HepG2 (cell line): ENCODE data around the gene UNC5CL. TPM values are rescaled to one million over a fixed set of nuclear protein-coding genes. Genes with fewer than 3 reads are reported as not detected.

Source experiments
- AHR ChIP-seq: IDR thresholded peaks from 2 replicates; pipeline ENCODE4 v1.6.1; 2018; ENCODE audit warnings: missing genetic modification reagents, missing compliant biosample characterization
- EHMT2 ChIP-seq: fragments of 200-600 bp; sonication (generic); IDR thresholded peaks from 2 replicates; pipeline ENCODE4 v1.7.0; 2017; ENCODE audit warnings: antibody characterized with exemption, low read depth, low read length, borderline replicate concordance
- HBP1 ChIP-seq: IDR thresholded peaks from 2 replicates; pipeline ENCODE4 v1.6.1; 2016; ENCODE audit warnings: low read depth, control low read depth
- MAX ChIP-seq: IDR thresholded peaks from 2 replicates; pipeline ENCODE4 v1.6.1; 2012; ENCODE audit warnings: inconsistent platforms
- MYNN ChIP-seq: sonication (generic); formaldehyde crosslinking; IDR thresholded peaks from 2 replicates; pipeline ENCODE4 v1.4.0; 2020; ENCODE audit warnings: mild to moderate bottlenecking, low read depth, missing genetic modification reagents
- NFKBIZ ChIP-seq: IDR thresholded peaks from 2 replicates; pipeline ENCODE4 v1.6.1; 2018; ENCODE audit warnings: missing genetic modification reagents, missing compliant biosample characterization
- PHF20 ChIP-seq: sonication (generic); formaldehyde crosslinking; IDR thresholded peaks from 2 replicates; pipeline ENCODE4 v1.5.0; 2020; ENCODE audit warnings: mild to moderate bottlenecking, missing genetic modification reagents
- REST ChIP-seq, 2 experiments: IDR thresholded peaks; 2 replicates each; pipeline ENCODE4 v1.6.1; 2011 to 2012; ENCODE audit warnings: low read length in 2 of 2, borderline replicate concordance in 1 of 2, low read depth in 1 of 2, mild to moderate bottlenecking in 1 of 2, moderate library complexity in 1 of 2
- SETDB1 ChIP-seq: sonication (generic); formaldehyde crosslinking; IDR thresholded peaks from 2 replicates; pipeline ENCODE4 v1.5.1; 2020; ENCODE audit warnings: missing genetic modification reagents, mild to moderate bottlenecking, borderline replicate concordance
- SIN3A ChIP-seq: IDR thresholded peaks from 2 replicates; pipeline ENCODE4 v1.6.1; 2011; ENCODE audit warnings: low read depth, mild to moderate bottlenecking, control low read depth, low read length, borderline replicate concordance
- TBL1XR1 ChIP-seq: fragments of 150-350 bp; IDR thresholded peaks from 2 replicates; pipeline ENCODE4 v1.6.1; 2014; ENCODE audit warnings: borderline replicate concordance, low read length; ENCODE audit not compliant: partially characterized antibody
- ZBTB3 ChIP-seq: sonication (generic); formaldehyde crosslinking; IDR thresholded peaks from 2 replicates; pipeline ENCODE4 v1.4.0; 2020; ENCODE audit warnings: low read depth, mild to moderate bottlenecking, moderate library complexity, missing genetic modification reagents, borderline replicate concordance
- ZNF382 ChIP-seq: sonication (generic); formaldehyde crosslinking; IDR thresholded peaks from 2 replicates; pipeline ENCODE4 v1.5.0; 2020; ENCODE audit warnings: missing genetic modification reagents, mild to moderate bottlenecking, borderline replicate concordance
- ZNF790 ChIP-seq: sonication (generic); formaldehyde crosslinking; IDR thresholded peaks from 2 replicates; pipeline ENCODE4 v1.8.0; 2022; ENCODE audit warnings: missing genetic modification reagents, mild to moderate bottlenecking, borderline replicate concordance
- ZNF878 ChIP-seq: sonication (generic); formaldehyde crosslinking; IDR thresholded peaks from 2 replicates; pipeline ENCODE4 v1.8.1; 2023; ENCODE audit warnings: mild to moderate bottlenecking, missing genetic modification reagents, moderate library complexity
- polyA plus RNA-seq, 8 experiments: library from polyadenylated mRNA; depleted of rRNA in 3 of 8; stranded (reverse) in 7 of 8; unstranded in 1 of 8; fragments of >200 nt; fragmentation: Illumina TruSeq in 4 of 8; extraction: Trizol in 4 of 8; gene quantifications; 2 replicates each; pipeline versions ENCODE4 v1.2.1 to v1.2.3, GENCODE V29; 2011 to 2016; ENCODE audit warnings: low read depth in 4 of 8, missing spikeins in 1 of 8, mixed read lengths in 1 of 8; ENCODE audit not compliant: insufficient read depth in 1 of 8
- total RNA-seq, 5 experiments: library from RNA; depleted of rRNA; stranded (reverse); fragments of >200 nt; fragmentation: Illumina TruSeq; extraction: Trizol; gene quantifications; 2 replicates each; pipeline ENCODE4 v1.2.3, GENCODE V29; 2016; ENCODE audit warnings: low read depth in 1 of 5

Gene UNC5CL
- total and polyA plus RNA-seq, 2 of the 13 experiments (the other 11 are each of a cell fraction or from before 2014, with no cell fraction given): 2.4 to 2.5 TPM

GRCh38 chr6:41071501-41071922 lies 32.5 kb upstream of the UNC5CL start (continued):
- TF ChIP-seq TBL1XR1: no peak
- TF ChIP-seq AHR (CRISPR knock-in tag): no peak
- TF ChIP-seq SETDB1 (CRISPR knock-in tag): no peak
- no peak for TF ChIP-seq ZNF382
- TF ChIP-seq SIN3A: no peak
- no peak for TF ChIP-seq MAX
- TF ChIP-seq MYNN (CRISPR knock-in tag): no peak
- no peak; the same call in 1 of the 2 replicates for TF ChIP-seq PHF20 (CRISPR knock-in tag)
- 0 out of 2 replicates have a peak, but pooled peaks have one; percentile 11 for TF ChIP-seq NFKBIZ (CRISPR knock-in tag)
- no peak for TF ChIP-seq ZNF878 (CRISPR knock-in tag)
- TF ChIP-seq ZBTB3 (CRISPR knock-in tag): no peak
- TF ChIP-seq EHMT2: no peak
- TF ChIP-seq REST (IDR thresholded peaks at IDR 0.05; ENCODE audit: borderline replicate concordance in 1 of 2, low read depth in 1 of 2, low read length in 2 of 2): no peak; a peak in 1 of 4 replicates
- no peak for TF ChIP-seq HBP1
- TF ChIP-seq ZNF790 (CRISPR knock-in tag): 0 out of 2 replicates have a peak, but pooled peaks have one; percentile 37
